Peyer's patch (tissue), 4 donors: ENCODE results near the gene KLHL29.

Experiments used
- CTCF ChIP-seq, 6 experiments: fragments of 450-650 bp in 4 of 6; fragments of 200-600 bp in 2 of 6; sonication (generic) in 1 of 6; IDR thresholded peaks; one replicate each; pipeline ENCODE4 v1.5.1; 2017 to 2019; ENCODE audit warnings: antibody characterized with exemption in 6 of 6, mild to moderate bottlenecking in 3 of 6, moderate library complexity in 1 of 6
- POLR2A ChIP-seq, 2 donors: fragments of 450-650 bp; IDR thresholded peaks; one replicate each; pipeline ENCODE4 v1.5.1; 2017; ENCODE audit warnings: antibody characterized with exemption in 2 of 2, mild to moderate bottlenecking in 2 of 2, moderate library complexity in 2 of 2

GRCh38 chr2:23400703-23401102 lies 15.7 kb downstream of the KLHL29 start:
- TF ChIP-seq CTCF (IDR thresholded peaks at IDR 0.05) (no peak), POLR2A (IDR thresholded peaks at IDR 0.05) (no peak)
